CD4-positive, CD25-positive, alpha-beta regulatory T cell (primary cell): Measurements from ENCODE around the gene ATXN1. TPM values are rescaled to one million over a fixed set of nuclear protein-coding genes. Genes with fewer than 3 reads are reported as not detected.

Experiments used
- ATAC-seq, 2 donors: fragments of 150-1000 bp; cut with Tn5 transposase; one replicate each; pipeline ENCODE4 v1.10.0; 2021; ENCODE audit warnings: low read depth in 2 of 2, moderate number of reproducible peaks in 2 of 2, moderate library complexity in 1 of 2
- DNase-seq, 3 donors: peaks; one replicate each; pipeline versions ENCODE4 v3.0.0 to v3.0.0-alpha.2; 2012 to 2022; ENCODE audit warnings: mixed read lengths in 1 of 3
- H3K27ac ChIP-seq: one replicate; pipeline ENCODE4 v1.7.0; 2013; ENCODE audit warnings: mild to moderate bottlenecking, low read length; ENCODE audit not compliant: insufficient read depth, poor library complexity, severe bottlenecking
- H3K27me3 ChIP-seq: one replicate; pipeline ENCODE4 v1.7.0; 2013; ENCODE audit warnings: low read length; ENCODE audit not compliant: control insufficient read depth, insufficient read depth
- H3K36me3 ChIP-seq: one replicate; pipeline ENCODE4 v1.7.0; 2013; ENCODE audit warnings: mild to moderate bottlenecking, low read length, moderate library complexity; ENCODE audit not compliant: control insufficient read depth, insufficient read depth
- H3K4me1 ChIP-seq: 2 replicates; pipeline ENCODE4 v1.7.0; 2013; ENCODE audit warnings: mild to moderate bottlenecking, low read length; ENCODE audit not compliant: insufficient read depth, control insufficient read depth, poor library complexity, severe bottlenecking
- H3K4me3 ChIP-seq: one replicate; pipeline ENCODE4 v1.7.0; 2013; ENCODE audit warnings: low read depth, mild to moderate bottlenecking, low read length, moderate library complexity
- H3K9me3 ChIP-seq, 2 experiments: 1 replicate in 1 of 2; 2 replicates in 1 of 2; pipeline ENCODE4 v1.7.0; 2013; ENCODE audit warnings: low read length in 2 of 2, mild to moderate bottlenecking in 1 of 2, moderate library complexity in 1 of 2; ENCODE audit not compliant: control insufficient read depth in 2 of 2
- H3K27ac Mint-ChIP-seq, 3 donors: one replicate each; pipeline ENCODE4 v1.8.0; 2020 to 2022; ENCODE audit warnings: mild to moderate bottlenecking in 3 of 3, mixed read lengths in 3 of 3, moderate library complexity in 2 of 3
- H3K27me3 Mint-ChIP-seq: one replicate; pipeline ENCODE4 v1.8.0; 2022; ENCODE audit warnings: mild to moderate bottlenecking, mixed read lengths
- H3K36me3 Mint-ChIP-seq: one replicate; pipeline ENCODE4 v1.8.0; 2020; ENCODE audit warnings: mixed read lengths
- H3K4me1 Mint-ChIP-seq, 4 donors: one replicate each; pipeline ENCODE4 v1.8.0; 2020 to 2022; ENCODE audit warnings: mixed read lengths in 4 of 4, mild to moderate bottlenecking in 1 of 4
- H3K4me3 Mint-ChIP-seq, 4 donors: one replicate each; pipeline ENCODE4 v1.8.0; 2020 to 2022; ENCODE audit warnings: mild to moderate bottlenecking in 4 of 4, mixed read lengths in 4 of 4, moderate library complexity in 3 of 4
- H3K9me3 Mint-ChIP-seq, 7 donors: one replicate each; pipeline ENCODE4 v1.8.0; 2020 to 2022; ENCODE audit warnings: mixed read lengths in 7 of 7, mild to moderate bottlenecking in 3 of 7, moderate library complexity in 2 of 7
- polyA plus RNA-seq, 4 donors: library from polyadenylated mRNA; unstranded; fragments of 300-500 nt; fragmentation: Illumina TruSeq; gene quantifications; one replicate each; pipeline ENCODE4 v1.2.3, GENCODE V29; 2021
- total RNA-seq: library from RNA; stranded (reverse); gene quantifications from one replicate; pipeline ENCODE4 v1.2.3, GENCODE V29; 2022

ATXN1 gene
- total and polyA plus RNA-seq, 5 donors from 2014 or later, result 15.8 to 191 (median 19.2) TPM

GRCh38 chr6:16728513-16729182 is 32.6 kb downstream of the ATXN1 start:
- no peak overlapping the region for H3K4me3 ChIP-seq
- DNase-seq (no peak), ATAC-seq (no peak)
- H3K27me3 ChIP-seq, result no peaks in the 10 kb centered on the region
- peaks cover 29 to 78% (median 68%) of the 10 kb centered on the region in 4 donors for H3K4me1 Mint-ChIP-seq
- peaks cover 4% of the 10 kb centered on the region for H3K36me3 ChIP-seq
- H3K9me3 Mint-ChIP-seq, result peaks cover 0 to 1% (median 0%) of the 10 kb centered on the region in 7 donors
- H3K27me3 Mint-ChIP-seq, result no peaks in the 10 kb centered on the region
- H3K27ac ChIP-seq, result no peak overlapping the region
- peak overlapping the region in 2 of 3 donors; percentile 28 to 29 for H3K27ac Mint-ChIP-seq
- H3K4me3 Mint-ChIP-seq, result peak overlapping the region in 1 of 4 donors; percentile 10
- H3K36me3 Mint-ChIP-seq, result peaks cover 14% of the 10 kb centered on the region
- no peaks in the 10 kb centered on the region for H3K9me3 ChIP-seq
- peaks cover 41% of the 10 kb centered on the region for H3K4me1 ChIP-seq

GRCh38 chr6:16727996-16728395 is 33.3 kb downstream of the ATXN1 start:
- H3K27ac ChIP-seq, result no peak overlapping the region
- H3K4me1 ChIP-seq, result peaks cover 40% of the 10 kb centered on the region
- Mint-ChIP-seq H3K36me3 (peaks cover 14% of the 10 kb centered on the region), H3K4me1 (peaks cover 29 to 80% (median 65%) of the 10 kb centered on the region in 4 donors), H3K27me3 (no peaks in the 10 kb centered on the region), H3K9me3 (peaks cover 0 to 1% (median 0%) of the 10 kb centered on the region in 7 donors), H3K4me3 (peak overlapping the region in 1 of 4 donors; percentile 6), H3K27ac (peak overlapping the region in 2 of 3 donors; percentile 11 to 29)
- DNase-seq (no peak), ATAC-seq (no peak)
- H3K4me3 ChIP-seq, result no peak overlapping the region
- H3K27me3 ChIP-seq, result no peaks in the 10 kb centered on the region
- no peaks in the 10 kb centered on the region for H3K9me3 ChIP-seq
- peaks cover 4% of the 10 kb centered on the region for H3K36me3 ChIP-seq

DNA sequence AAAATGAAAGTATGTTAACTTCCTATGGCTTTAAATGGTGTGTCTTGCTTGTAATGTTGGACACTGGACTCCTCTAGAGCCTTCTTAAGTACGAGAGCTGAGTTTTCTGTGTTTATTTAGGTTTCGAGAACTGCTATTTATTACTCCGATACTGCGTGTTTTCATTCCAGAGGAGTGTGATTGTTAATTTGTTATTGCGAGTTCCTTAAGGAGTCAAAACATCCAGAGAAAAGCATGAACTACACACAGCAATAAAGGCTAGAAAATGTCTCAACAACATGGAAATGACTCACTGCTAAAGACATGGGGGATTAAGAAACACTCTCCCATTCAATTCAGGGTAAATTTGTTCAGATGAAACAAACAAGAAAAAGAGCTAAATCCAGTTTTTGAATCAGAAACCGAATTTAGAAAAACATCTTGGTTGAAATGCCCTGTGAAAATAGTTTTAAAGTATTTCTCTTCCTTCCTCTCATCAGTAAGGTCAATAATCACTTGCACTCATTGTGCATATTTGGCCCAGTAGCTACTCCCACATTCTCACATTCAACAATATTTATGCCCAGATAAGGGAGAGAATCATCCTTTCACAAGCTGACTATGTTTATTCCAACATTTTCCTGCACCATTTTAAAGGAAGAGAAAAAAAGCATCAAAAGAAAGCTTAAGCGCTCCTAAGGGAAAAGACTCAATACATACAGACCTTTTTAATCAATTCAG is 36.0 kb downstream of the ATXN1 start:
- Histone ChIP-seq H3K27ac (no peak overlapping the region), H3K4me3 (no peak overlapping the region), H3K9me3 (no peaks in the 10 kb centered on the region), H3K36me3 (peaks cover 4% of the 10 kb centered on the region), H3K27me3 (no peaks in the 10 kb centered on the region), H3K4me1 (peaks cover 15% of the 10 kb centered on the region)
- Mint-ChIP-seq H3K27me3 (no peaks in the 10 kb centered on the region), H3K4me3 (peak overlapping the region in 1 of 4 donors; percentile 42), H3K27ac (peak overlapping the region in 2 of 3 donors; percentile 8 to 14), H3K9me3 (no peaks in the 10 kb centered on the region), H3K36me3 (peaks cover 10% of the 10 kb centered on the region), H3K4me1 (peaks cover 11 to 73% (median 55%) of the 10 kb centered on the region in 4 donors)
- DNase-seq (no peak), ATAC-seq (no peak)

DNA sequence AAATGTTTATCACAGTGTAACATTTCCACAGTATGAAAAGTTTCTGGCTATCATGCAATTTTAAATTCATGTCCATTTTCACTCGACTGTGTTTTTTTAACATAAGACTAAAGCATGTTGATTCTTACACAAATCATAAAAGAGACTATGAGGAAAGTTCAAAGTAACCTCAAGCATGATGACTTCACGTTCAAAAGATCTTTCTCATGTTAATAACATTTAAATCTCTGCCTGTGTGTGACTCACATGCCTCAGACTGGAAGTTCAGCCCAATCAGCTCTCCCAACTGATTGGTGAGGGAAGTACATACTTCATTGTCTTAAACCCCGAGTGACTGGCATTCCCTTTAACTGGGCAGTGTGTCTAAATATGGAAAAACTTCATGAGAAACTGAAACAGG is 37.4 kb downstream of the ATXN1 start:
- Mint-ChIP-seq H3K9me3 (no peaks in the 10 kb centered on the region), H3K27ac (peak overlapping the region in 1 of 3 donors; percentile 67), H3K4me1 (peaks cover 9 to 74% (median 56%) of the 10 kb centered on the region in 4 donors), H3K36me3 (peaks cover 13% of the 10 kb centered on the region), H3K4me3 (no peak overlapping the region), H3K27me3 (no peaks in the 10 kb centered on the region)
- H3K4me3 ChIP-seq, result no peak overlapping the region
- H3K4me1 ChIP-seq, result peaks cover 15% of the 10 kb centered on the region
- H3K27ac ChIP-seq, result no peak overlapping the region
- H3K36me3 ChIP-seq, result peaks cover 2% of the 10 kb centered on the region
- peak; percentile 53 to 58 for ATAC-seq
- no peaks in the 10 kb centered on the region for H3K9me3 ChIP-seq
- peak in 1 of 3 donors; percentile 37 for DNase-seq
- no peaks in the 10 kb centered on the region for H3K27me3 ChIP-seq

GRCh38 chr6:16723402-16723801 is 37.9 kb downstream of the ATXN1 start:
- no peaks in the 10 kb centered on the region for H3K9me3 ChIP-seq
- peaks cover 10 to 71% (median 55%) of the 10 kb centered on the region in 4 donors for H3K4me1 Mint-ChIP-seq
- no peak overlapping the region for H3K4me3 ChIP-seq
- no peaks in the 10 kb centered on the region for H3K27me3 Mint-ChIP-seq
- no peak for ATAC-seq
- H3K4me3 Mint-ChIP-seq, result no peak overlapping the region
- peaks cover 2% of the 10 kb centered on the region for H3K36me3 ChIP-seq
- H3K36me3 Mint-ChIP-seq, result peaks cover 11% of the 10 kb centered on the region
- DNase-seq, result no peak
- H3K27ac ChIP-seq, result no peak overlapping the region
- H3K9me3 Mint-ChIP-seq, result no peaks in the 10 kb centered on the region
- H3K27me3 ChIP-seq, result no peaks in the 10 kb centered on the region
- H3K27ac Mint-ChIP-seq, result no peak overlapping the region
- H3K4me1 ChIP-seq, result peaks cover 15% of the 10 kb centered on the region

GRCh38 chr6:16722630-16723029 is 38.6 kb downstream of the ATXN1 start:
- H3K4me1 Mint-ChIP-seq, result peaks cover 17 to 69% (median 58%) of the 10 kb centered on the region in 4 donors
- Histone ChIP-seq H3K4me1 (peaks cover 15% of the 10 kb centered on the region), H3K4me3 (no peak overlapping the region), H3K36me3 (peaks cover 2% of the 10 kb centered on the region), H3K9me3 (no peaks in the 10 kb centered on the region), H3K27me3 (no peaks in the 10 kb centered on the region), H3K27ac (no peak overlapping the region)
- no peak for ATAC-seq
- no peaks in the 10 kb centered on the region for H3K9me3 Mint-ChIP-seq
- no peak overlapping the region for H3K4me3 Mint-ChIP-seq
- no peak overlapping the region for H3K27ac Mint-ChIP-seq
- DNase-seq, result no peak
- peaks cover 11% of the 10 kb centered on the region for H3K36me3 Mint-ChIP-seq
- H3K27me3 Mint-ChIP-seq, result no peaks in the 10 kb centered on the region

- Mint-ChIP-seq H3K27ac (peak overlapping the region in 1 of 3 donors; percentile 52), H3K4me3 (no peak overlapping the region), H3K27me3 (no peaks in the 10 kb centered on the region), H3K4me1 (peaks cover 17 to 70% (median 58%) of the 10 kb centered on the region in 4 donors), H3K36me3 (peaks cover 11% of the 10 kb centered on the region), H3K9me3 (no peaks in the 10 kb centered on the region)
- peaks cover 5% of the 10 kb centered on the region for H3K36me3 ChIP-seq
- no peak for DNase-seq
- H3K9me3 ChIP-seq, result no peaks in the 10 kb centered on the region
- no peak overlapping the region for H3K27ac ChIP-seq
- no peak for ATAC-seq
- H3K27me3 ChIP-seq, result no peaks in the 10 kb centered on the region
- no peak overlapping the region for H3K4me3 ChIP-seq
- peaks cover 15% of the 10 kb centered on the region for H3K4me1 ChIP-seq
These were observed 39.3 kb downstream of the ATXN1 start for GRCh38 chr6:16721977-16722376.
